HG02610 (cell line): ENCODE measurements around the gene KCNIP1.
A peak's percentile ranks its signal among the peaks of the same experiment; 100 is the strongest.
"Not testable (repeated sequence)": the region's sequence is repeated elsewhere in the genome, so short reads cannot be mapped to it uniquely, and the experiment has no call there.

ENCODE experiments used
- ATAC-seq: cut with Tn5 transposase; IDR thresholded peaks from one replicate; pipeline ENCODE4 v1.9.1; 2021; ENCODE audit warnings: mild to moderate bottlenecking, moderate library complexity; ENCODE audit not compliant: unreplicated experiment

The KCNIP1 gene

DNA sequence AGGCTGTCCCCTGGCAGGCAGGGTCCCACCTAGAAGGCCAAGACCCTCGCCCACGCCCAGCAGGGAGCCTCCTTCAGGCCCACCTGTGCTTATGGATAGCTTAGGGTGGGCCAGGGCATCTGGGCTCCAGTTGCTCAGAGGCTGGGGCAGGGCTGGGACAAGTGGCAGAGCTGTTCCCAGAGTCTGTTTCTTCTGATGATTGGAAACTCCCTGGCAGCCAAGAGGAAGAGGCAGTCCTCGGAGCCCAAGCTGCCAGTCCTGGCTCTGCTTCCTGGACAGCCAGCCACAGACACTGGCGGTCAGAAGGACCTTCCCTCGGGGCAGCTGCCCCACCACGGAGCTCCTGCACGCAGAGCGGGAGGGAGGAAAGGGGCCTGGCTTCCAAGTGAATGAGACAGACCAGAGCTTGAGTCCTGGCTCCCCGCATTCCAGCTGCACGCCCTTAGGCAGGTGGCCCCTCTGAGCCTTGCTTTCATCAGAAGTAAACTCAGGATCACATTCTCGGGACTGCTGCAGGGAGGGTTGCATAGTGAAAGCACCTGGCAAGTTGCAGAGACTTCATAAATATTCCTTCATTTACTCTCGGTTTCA lies 241.8 kb downstream of the KCNIP1 start:
- ATAC-seq: no peak

DNA sequence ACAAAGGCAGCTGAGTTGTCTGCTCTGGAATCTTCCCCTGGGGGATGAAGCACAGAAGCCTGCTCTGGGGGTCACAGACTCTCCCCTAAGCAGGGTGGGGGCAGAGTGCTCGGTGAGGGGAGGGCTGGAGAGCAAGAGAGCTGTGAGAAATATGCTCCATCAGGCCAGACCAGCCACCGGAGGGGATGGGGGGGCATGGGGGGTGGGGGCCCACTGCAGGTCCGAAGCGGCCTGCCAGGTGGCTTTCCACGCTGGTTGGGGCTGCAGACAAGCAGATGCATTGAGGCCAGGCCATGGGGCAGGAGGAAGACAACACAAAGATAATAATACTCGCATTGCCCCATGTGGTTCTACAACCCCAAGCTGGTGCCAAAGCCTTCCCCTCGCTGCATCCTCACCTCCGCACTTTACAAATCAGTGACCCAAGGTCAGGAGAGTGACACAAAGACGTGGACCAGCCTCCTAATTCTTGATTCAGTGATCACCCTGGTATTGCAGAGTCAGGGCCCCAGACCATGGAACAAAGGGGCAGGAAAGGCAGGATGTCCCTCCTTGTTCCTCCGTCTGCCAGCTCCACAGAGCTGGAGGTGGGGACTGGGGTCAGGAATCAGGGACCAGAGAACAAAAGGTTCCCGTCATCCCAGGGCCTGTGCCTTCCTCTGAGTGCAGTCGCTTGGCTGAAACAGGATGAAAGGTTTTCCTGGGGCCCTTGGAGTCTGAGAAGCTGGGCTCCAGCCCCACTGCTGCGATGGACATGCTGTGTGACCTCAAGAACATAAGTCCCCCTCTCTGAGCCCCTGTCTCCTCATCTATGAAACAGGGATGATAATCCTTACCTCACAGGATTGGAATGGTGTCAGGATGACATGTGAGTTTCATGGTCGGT lies 242.5 kb downstream of the KCNIP1 start:
- ATAC-seq: no peak

GRCh38 chr5:170746961-170747340 lies 243.1 kb downstream of the KCNIP1 start:
- no peak for ATAC-seq

DNA sequence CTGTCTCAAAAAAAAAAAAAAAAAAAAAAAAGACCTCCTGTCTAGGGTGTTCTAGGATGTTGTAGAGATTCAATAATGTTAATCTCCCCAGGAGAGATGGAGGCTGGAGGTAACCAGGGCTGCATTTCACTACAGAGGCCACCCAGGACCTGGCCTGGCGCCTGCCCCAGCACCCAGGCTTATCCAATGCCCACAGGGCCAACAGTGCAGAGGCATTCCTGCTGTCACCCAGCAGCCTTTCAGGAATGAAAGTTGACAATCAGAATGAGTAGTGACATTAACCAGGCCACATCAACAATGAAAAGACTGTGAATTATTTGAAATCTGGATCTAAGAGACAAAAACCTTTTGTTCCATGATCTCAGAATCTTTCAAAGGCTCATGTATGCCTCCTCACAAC lies 243.5 kb downstream of the KCNIP1 start:
- ATAC-seq: no peak

- no peak for ATAC-seq
Measured at GRCh38 chr5:170747851-170748250, 244.0 kb downstream of the KCNIP1 start.

DNA sequence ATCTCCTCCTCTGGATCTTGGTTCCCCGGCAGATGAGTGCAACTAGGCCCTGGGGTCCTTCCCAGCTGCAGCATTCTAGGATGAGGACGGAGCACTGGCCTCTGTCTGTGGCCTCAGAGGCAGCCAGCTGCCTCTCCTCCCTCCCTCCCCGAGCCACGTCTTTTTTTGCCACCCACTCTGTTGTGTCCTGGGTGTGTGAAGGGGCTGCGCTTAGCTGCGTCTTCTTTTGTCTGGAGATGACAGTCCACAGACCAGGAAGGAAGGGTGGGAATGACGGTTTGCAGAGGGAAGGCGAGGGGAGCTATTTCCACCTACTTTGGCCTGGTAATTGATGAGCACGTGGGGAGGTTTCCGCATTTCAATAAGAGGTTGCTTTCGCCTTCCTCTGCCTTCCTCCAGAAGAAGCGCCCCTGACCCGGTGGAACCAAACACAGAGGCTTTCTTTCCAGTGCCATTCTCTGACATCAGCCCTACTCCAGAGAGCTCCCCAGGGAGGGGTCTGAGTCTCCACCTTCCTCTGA lies 245.2 kb downstream of the KCNIP1 start:
- ATAC-seq: no peak

DNA sequence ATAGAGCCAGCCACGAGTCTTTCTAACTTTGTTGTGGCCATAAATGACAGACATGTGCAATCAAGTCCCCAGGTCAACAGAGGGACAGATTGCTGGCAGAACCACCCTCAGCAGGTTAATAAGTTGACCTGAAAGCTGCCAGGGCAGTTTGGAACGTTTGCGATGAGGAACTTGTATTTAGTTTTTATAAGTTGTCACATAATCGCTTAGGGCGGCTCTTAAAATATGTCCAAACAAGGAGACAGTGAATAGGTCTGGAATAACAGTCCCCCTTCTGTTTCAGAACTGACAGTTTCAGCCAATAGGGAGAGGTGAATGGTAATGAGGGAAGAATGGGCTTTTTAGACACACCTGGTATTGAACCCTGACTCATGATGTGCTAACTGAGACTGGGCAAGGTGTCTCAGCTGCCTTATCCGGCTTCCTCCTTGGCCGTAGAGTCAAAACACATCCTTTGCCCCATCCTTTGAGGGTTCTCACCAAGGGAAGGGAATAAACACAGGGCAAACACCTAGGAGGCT lies 246.2 kb downstream of the KCNIP1 start:
- ATAC-seq: no peak

DNA sequence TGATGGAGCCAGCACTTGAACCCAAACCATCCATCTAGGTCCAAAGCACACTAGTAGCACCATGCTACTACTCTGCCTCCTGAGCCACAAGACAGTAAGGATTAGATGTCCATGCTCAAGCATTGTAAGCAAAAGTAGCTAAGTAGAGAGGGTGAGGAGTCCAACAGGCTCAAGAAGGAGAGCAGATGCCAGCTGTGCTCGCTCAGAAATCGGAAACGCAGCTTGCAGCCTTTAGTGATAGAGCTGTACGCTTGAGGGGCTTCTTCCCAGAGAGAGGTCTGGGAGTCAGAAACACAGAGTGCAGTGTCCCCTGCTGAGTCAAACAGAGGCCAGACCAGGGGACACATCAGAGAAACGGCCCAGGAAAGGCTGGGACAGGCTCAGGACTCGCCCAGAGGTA lies 247.0 kb downstream of the KCNIP1 start:
- ATAC-seq: no peak

DNA sequence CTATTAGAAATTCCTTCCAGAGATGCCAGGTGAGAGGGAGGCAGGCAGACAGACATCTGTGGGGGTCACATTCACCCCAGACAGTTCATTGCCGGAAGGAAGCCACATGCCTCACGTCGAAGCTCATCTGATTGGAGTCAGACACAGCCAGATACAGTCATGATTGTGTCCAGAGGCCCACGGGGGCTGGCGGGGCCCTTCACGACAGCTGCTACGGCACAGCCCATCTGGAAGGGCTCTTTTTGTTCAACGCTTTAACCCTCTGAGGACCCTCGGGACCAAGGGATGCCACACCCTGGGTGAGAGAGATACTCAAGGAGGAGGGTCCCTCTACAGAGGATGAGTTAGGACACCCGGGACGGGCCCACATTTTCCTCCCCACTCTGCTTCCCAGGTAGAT lies 247.8 kb downstream of the KCNIP1 start:
- no peak for ATAC-seq

GRCh38 chr5:170752257-170753215 lies 248.7 kb downstream of the KCNIP1 start:
- no peak for ATAC-seq

- no peak for ATAC-seq
Measured at GRCh38 chr5:170753311-170753710, 249.5 kb downstream of the KCNIP1 start.

GRCh38 chr5:170754508-170754907 lies 250.7 kb downstream of the KCNIP1 start:
- ATAC-seq: not testable (repeated sequence)

DNA sequence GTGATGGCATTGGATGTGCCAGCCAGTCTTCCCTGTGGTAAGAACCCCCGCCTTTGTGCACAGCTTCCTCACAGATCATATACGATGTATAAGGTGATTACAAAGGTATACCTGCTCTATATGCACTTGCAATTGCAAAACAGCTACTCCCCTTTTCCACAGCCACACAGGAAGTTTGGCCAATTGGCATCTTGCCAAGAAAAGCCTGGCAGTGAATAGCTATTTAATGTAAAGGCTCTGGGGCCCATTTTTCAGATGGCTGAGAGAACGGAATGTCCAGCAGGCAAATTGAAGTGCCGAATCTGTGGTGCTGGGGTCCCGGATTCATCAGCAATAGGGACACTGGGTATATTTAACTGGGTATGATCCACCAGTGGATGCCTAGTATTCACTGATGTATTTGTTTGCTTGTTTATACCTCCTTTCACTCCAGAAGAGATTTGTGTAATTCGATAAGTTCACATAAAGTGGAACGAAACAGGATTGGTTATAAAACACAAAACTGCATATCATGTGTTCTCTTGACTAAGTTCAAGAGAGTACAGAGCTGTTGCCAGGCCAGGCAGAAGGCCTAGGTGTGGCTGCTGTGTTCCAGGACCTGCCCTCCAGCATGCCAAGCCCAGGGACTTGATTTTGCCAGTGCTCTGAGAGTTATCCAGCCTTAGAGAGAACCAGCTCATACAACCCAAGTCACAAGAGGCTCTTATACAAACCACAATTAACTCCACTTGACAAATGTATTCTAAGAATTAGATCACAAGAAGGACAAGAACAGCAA lies 252.0 kb downstream of the KCNIP1 start:
- ATAC-seq: no peak

GRCh38 chr5:170756691-170757090 lies 252.9 kb downstream of the KCNIP1 start:
- no peak for ATAC-seq

GRCh38 chr5:170757182-170757601 lies 253.4 kb downstream of the KCNIP1 start:
- peak; percentile 79 for ATAC-seq

DNA sequence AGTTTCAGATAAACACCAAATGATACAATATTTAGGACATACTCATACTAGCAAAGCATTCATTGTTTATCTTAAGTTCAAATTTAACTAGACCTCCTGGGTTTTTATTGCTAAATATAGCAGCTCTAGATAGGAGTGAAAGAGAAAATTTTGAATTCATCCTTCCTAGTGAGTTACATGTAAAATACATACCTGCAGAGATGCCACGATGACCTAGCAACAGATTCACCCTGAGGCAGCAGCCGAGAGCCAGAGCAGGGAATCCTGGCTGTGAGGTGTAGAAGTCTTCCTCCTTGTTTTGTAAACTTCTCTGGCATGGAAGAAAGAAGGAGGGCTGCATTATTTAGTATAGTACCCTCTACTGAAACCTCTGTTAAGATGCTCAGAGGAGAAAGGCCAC lies 253.8 kb downstream of the KCNIP1 start:
- no peak for ATAC-seq

DNA sequence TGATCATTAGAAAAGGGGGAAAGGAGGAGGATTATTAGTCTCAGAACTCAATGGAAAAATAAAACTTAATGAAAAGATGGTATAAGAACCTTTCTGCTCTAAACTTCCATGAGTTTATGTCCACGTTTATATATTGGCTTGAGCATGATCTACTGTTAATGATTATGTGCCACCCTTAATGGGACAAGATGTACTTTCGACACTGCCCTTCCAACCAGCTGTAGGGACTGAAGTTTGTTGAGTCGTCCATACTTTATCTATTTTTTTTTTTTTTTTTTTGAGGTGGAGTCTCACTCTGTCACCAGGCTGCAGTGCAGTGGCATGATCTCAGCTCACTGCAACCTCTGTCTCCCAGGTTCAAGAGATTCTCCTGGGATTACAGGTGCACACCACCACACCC lies 254.7 kb downstream of the KCNIP1 start:
- no peak for ATAC-seq

DNA sequence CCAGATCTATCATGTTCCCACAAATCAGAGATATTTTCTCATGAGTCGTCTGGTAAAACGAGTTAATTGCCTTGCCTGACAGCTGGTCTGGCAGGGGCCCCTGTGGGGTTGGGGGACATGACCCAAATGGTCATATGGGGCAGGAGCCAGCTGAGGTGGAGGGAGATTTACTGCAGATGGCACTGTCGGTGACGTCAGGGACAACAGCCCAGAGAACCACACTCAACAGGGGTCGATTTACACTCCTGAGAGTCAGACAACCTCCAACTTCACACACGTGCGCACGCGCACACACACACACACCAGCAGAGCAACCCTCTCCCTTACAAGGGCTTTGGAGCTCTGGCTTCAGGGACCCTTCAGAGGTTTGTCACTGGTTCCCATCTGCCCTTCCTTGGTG lies 256.3 kb downstream of the KCNIP1 start:
- no peak for ATAC-seq

DNA sequence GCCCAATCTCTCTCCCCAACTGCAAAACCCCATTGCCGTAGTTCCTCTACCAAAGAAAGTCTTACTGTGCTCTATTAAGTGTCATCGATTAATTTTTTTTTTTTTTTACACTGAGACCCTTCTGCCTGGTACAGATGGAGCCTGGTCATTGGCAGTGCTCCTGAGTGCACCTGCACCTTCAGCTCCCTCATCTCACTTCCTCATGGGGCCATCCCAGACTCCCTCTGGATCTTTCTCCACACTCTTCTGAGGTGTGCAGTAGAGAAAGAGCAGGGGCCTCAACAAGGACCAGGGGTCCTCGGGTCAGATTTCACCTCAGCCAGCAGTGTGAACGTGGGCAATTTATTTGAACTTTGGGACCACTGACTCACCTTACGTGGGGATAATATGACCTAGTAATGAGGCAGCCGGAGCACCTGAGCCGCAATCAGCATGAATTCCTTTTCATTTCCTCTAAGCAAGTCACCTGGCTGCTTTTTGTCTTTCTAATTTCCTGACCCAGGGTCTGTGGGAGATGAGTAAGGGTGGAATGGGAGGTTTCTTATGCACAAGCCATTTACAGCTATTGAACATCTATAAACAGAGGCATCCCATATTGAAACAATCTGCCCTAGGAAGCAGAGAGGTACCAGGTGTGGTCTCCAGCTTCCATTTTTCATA lies 257.4 kb downstream of the KCNIP1 start:
- ATAC-seq: no peak

DNA sequence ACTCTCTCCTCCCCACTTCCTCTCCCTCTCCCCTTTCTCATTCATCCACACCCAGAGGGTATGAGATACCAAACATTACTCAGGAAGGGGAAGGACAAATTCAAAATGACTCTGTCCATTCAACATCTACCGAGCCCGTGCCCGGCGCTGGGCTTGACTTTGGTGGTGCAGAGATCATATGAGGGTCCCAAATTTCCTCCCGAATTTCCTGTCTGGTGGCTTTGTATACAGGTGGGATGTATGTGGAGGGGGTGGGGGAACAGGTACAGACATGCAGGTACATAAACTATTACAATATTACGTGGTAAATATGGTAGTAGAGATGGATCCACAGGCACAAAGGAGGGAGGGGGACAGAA lies 257.9 kb downstream of the KCNIP1 start:
- ATAC-seq: no peak
